Activated CD8-positive, alpha-beta T cell treated with anti-CD3 and anti-CD28 coated beads for 36 hours (primary cell): ENCODE results near the gene CNNM3. TPM values are rescaled to one million over a fixed set of nuclear protein-coding genes. Genes with fewer than 3 reads are reported as not detected.

Experiments used
- ATAC-seq: fragments of 200-7000 bp; cut with Tn5 transposase; one replicate; pipeline ENCODE4 v1.10.0; 2021; ENCODE audit warnings: mild to moderate bottlenecking, moderate library complexity
- CTCF ChIA-PET: fragments of 350-600 bp; sonication (Branson Sonifier 250); formaldehyde crosslinking; loops from one replicate; lab custom pipeline; 2021; ENCODE audit warnings: antibody characterized with exemption; lab: Charles Lee
- POLR2A ChIA-PET: fragments of 350-600 bp; sonication (Branson Sonifier 250); formaldehyde crosslinking; loops from one replicate; lab custom pipeline; 2021; ENCODE audit warnings: antibody characterized with exemption; lab: Charles Lee
- DNase-seq: peaks from one replicate; pipeline ENCODE4 v3.0.0-alpha.2; 2020
- H3K27ac Mint-ChIP-seq: one replicate; pipeline ENCODE4 v1.8.0; 2021; ENCODE audit warnings: mild to moderate bottlenecking, mixed read lengths
- H3K27me3 Mint-ChIP-seq: one replicate; pipeline ENCODE4 v1.8.0; 2021; ENCODE audit warnings: mixed read lengths
- H3K36me3 Mint-ChIP-seq: one replicate; pipeline ENCODE4 v1.8.0; 2021; ENCODE audit warnings: low read depth, mixed read lengths
- H3K4me1 Mint-ChIP-seq: one replicate; pipeline ENCODE4 v1.8.0; 2021; ENCODE audit warnings: low read depth, mixed read lengths
- H3K4me3 Mint-ChIP-seq: one replicate; pipeline ENCODE4 v1.8.0; 2021; ENCODE audit warnings: mild to moderate bottlenecking, moderate library complexity, mixed read lengths
- H3K9me3 Mint-ChIP-seq: one replicate; pipeline ENCODE4 v1.8.0; 2021; ENCODE audit warnings: mixed read lengths
- intact Hi-C: fragments of 100-400 bp; cut with micrococcal nuclease; formaldehyde crosslinking; loops from one replicate; pipeline ENCODE4 v1.10.0; 2022
- total RNA-seq, 2 experiments: library from RNA; stranded (reverse); gene quantifications; one replicate each; pipeline ENCODE4 v1.2.3, GENCODE V29; 2021
- TF ChIP-seq, protein P1 (sequence below): fragments of 200-600 bp; IDR thresholded peaks from one replicate; pipeline ENCODE4 v1.8.0; 2022; ENCODE audit warnings: antibody characterized with exemption, mild to moderate bottlenecking

CNNM3 gene
- total RNA-seq, 2 experiments from 2014 or later, result 15.8 to 19.3 TPM

DNA sequence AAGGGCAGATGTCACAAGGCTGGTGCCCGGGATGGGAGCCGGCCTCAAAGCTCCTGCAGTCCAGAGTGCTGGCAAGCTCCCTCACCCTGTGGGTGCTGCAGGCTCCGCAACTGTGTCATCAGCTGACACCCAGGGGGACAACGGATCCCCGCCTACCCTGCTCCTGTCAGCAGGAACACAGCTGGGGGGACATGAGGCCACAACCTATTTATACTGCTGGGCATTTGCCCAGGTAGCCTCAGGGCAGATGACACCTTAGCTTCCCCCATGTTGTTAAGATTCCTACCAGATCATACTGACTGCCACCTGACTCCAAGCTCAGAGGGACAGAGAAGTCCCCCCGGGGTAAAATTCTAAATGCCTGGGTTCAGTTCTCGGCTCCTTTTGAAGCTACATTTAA, 26.5 kb downstream of the CNNM3 start:
- H3K27me3 Mint-ChIP-seq, result no peaks in the 10 kb centered on the region
- POLR2A ChIA-PET, result interaction anchor here (0.8 to 3.6 kb wide), 4 partner anchors 9 to 85 kb away, joined by 3 to 20 read pairs (median 3); partner anchors contain the start of gene ANKRD39

GRCh38 chr2:96843538-96844268, 27.6 kb downstream of the CNNM3 start, which contains the start of gene ANKRD23:
Gene ANKRD23, minus strand, starts transcription at chr2:96844021. Its CDS starts 29 bp downstream, at chr2:96843992.
- CTCF ChIA-PET, result interaction anchor here (1.0 to 4.0 kb wide), 5 partner anchors 9 to 95 kb away, joined by 3 to 29 read pairs (median 3); partner anchors contain the start of genes ANKRD39 and CNNM3
- TF ChIP-seq, protein P1, sequence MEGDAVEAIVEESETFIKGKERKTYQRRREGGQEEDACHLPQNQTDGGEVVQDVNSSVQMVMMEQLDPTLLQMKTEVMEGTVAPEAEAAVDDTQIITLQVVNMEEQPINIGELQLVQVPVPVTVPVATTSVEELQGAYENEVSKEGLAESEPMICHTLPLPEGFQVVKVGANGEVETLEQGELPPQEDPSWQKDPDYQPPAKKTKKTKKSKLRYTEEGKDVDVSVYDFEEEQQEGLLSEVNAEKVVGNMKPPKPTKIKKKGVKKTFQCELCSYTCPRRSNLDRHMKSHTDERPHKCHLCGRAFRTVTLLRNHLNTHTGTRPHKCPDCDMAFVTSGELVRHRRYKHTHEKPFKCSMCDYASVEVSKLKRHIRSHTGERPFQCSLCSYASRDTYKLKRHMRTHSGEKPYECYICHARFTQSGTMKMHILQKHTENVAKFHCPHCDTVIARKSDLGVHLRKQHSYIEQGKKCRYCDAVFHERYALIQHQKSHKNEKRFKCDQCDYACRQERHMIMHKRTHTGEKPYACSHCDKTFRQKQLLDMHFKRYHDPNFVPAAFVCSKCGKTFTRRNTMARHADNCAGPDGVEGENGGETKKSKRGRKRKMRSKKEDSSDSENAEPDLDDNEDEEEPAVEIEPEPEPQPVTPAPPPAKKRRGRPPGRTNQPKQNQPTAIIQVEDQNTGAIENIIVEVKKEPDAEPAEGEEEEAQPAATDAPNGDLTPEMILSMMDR, result no peak
- Mint-ChIP-seq H3K4me1 (peaks cover 17% of the 10 kb centered on the region), H3K27me3 (no peaks in the 10 kb centered on the region), H3K27ac (peak within 1 kb of the TSS; percentile 14), H3K4me3 (no peak within 1 kb of the TSS), H3K36me3 (peaks cover 6% of the 10 kb centered on the region), H3K9me3 (no peaks in the 10 kb centered on the region)
- POLR2A ChIA-PET, result interaction anchor here (1.0 to 3.6 kb wide), 3 partner anchors 9 to 13 kb away, joined by 3 to 20 read pairs (median 3); partner anchors contain the start of gene ANKRD39
- ATAC-seq, result no peak
- no peak for DNase-seq
- intact Hi-C loops, result no loop called here

More for the DNA sequence above, 26.5 kb downstream of the CNNM3 start:
- DNase-seq (no peak), ATAC-seq (no peak)
- Mint-ChIP-seq H3K4me3 (no peak overlapping the region), H3K27ac (no peak overlapping the region), H3K4me1 (peaks cover 18% of the 10 kb centered on the region), H3K36me3 (peaks cover 6% of the 10 kb centered on the region), H3K9me3 (no peaks in the 10 kb centered on the region)
- intact Hi-C loops, result no loop called here
- TF ChIP-seq, protein P1, result no peak
- CTCF ChIA-PET, result interaction anchor here (0.8 to 4.0 kb wide), 6 partner anchors 9 to 96 kb away, joined by 3 to 29 read pairs (median 4); partner anchors contain the start of genes ANKRD39 and CNNM3

DNA sequence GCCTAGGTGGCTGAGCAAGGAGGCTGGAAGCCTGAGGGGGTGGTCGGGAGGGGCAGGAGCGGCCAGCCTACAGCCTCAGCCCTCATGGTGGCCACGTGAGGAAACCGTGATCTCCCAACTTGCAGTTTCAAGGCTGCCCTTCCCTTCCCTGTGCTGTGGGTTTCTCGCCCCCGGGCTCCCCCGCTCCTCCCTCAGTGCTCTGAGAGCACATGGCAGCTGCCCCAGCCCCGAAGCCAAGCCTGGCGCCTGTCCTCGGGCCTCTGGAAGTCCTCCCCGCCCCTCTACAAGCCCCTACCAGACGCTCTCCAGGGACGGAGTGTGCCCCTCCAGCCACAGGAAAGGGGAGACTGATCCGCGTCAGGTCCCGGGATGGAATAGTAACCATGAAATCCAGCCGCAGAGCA, 28.3 kb downstream of the CNNM3 start:
- intact Hi-C loops, result no loop called here
- TF ChIP-seq, protein P1, result no peak
- no peak for DNase-seq
- peaks cover 11% of the 10 kb centered on the region for H3K4me1 Mint-ChIP-seq
- ChIA-PET POLR2A (interaction anchor here (0.7 to 3.6 kb wide), 2 partner anchors 12 to 26 kb away, joined by 3 to 20 read pairs; partner anchors contain the start of gene ANKRD39), CTCF (interaction anchor here (1.4 to 4.0 kb wide), 3 partner anchors 8 to 12 kb away, joined by 3 to 29 read pairs (median 4); partner anchors contain the start of gene ANKRD39)
- no peak overlapping the region for H3K27ac Mint-ChIP-seq
- no peaks in the 10 kb centered on the region for H3K9me3 Mint-ChIP-seq
- H3K27me3 Mint-ChIP-seq, result no peaks in the 10 kb centered on the region
- H3K4me3 Mint-ChIP-seq, result no peak overlapping the region
- ATAC-seq, result no peak
- peaks cover 4% of the 10 kb centered on the region for H3K36me3 Mint-ChIP-seq

DNA sequence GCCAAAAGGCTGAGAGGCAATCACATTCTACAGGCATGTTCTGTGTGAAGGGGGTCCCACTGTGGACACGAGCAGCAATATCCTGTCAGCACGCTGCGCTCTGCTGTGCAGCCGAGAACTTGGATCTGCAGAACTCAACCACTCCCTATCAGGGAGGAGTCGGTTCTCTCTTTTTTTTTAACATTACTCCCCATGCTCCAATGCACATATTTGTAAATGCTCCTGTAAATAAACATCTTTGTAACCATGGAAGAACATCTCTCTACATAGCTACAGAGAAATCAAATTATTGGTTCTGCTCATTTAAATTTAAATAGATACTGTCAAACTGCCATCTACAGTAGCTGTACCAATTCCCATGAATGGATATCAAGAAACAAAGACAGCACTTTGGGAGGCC, 30.8 kb downstream of the CNNM3 start:
- ATAC-seq (no peak), DNase-seq (no peak)
- Mint-ChIP-seq H3K36me3 (peaks cover 8% of the 10 kb centered on the region), H3K4me3 (no peak overlapping the region), H3K4me1 (no peaks in the 10 kb centered on the region), H3K27ac (no peak overlapping the region), H3K27me3 (no peaks in the 10 kb centered on the region), H3K9me3 (no peaks in the 10 kb centered on the region)
- POLR2A ChIA-PET, result interaction anchor here (0.9 to 1.5 kb wide), 2 partner anchors 10 to 12 kb away, joined by 3 to 7 read pairs; partner anchors contain the start of gene ANKRD39
- CTCF ChIA-PET, result interaction anchor here (1.3 to 4.3 kb wide), 3 partner anchors 11 to 104 kb away, joined by 3 to 18 read pairs (median 5); partner anchors contain the start of gene ANKRD39
- intact Hi-C loops, result no loop called here
- TF ChIP-seq, protein P1, result no peak
